Measurements from ENCODE around the gene SIRPD. TPM values are rescaled to one million over a fixed set of nuclear protein-coding genes. Genes with fewer than 3 reads are reported as not detected.

Gene SIRPD
- total and polyA plus RNA-seq, 5 donors from 2014 or later = 0.10 to 0.16 TPM; not detected in 3

DNA sequence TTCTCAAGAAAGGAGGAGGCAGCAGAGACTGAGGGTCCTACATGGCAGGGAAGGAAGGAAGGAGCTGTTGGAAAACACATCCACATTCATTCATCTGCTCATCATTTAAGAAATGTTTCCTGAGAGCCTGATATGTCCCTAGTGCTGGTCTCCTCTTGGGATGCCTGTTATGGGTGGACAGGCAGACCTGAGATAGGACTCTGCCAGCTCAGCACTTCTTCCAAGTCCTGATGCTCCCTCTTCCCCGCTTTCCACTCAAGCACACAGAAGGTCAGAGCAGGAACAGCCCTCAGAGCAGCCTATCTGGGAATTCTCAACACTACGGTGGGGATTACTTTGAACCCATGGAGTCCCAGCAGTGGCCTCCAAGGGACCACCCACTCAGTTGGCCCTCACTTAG lies 8.0 kb upstream of the SIRPD start:
- peaks cover 67% of the 10 kb centered on the region for H3K36me3 Mint-ChIP-seq
- no peaks in the 10 kb centered on the region for H3K27me3 Mint-ChIP-seq
- H3K27ac ChIP-seq (ENCODE audit: insufficient read depth, low read length, poor library complexity, severe bottlenecking) = no peak overlapping the region
- H3K4me3 ChIP-seq (ENCODE audit: low read depth, low read length) = no peak overlapping the region
- no peak overlapping the region for H3K4me3 Mint-ChIP-seq
- ATAC-seq (ENCODE audit: low read depth in 2 of 2) (no peak), DNase-seq (no peak)
- H3K9me3 Mint-ChIP-seq = peaks cover 0 to 3% (median 0%) of the 10 kb centered on the region in 7 donors
- no peaks in the 10 kb centered on the region for H3K27me3 ChIP-seq (ENCODE audit: control insufficient read depth, insufficient read depth, low read length)
- no peak overlapping the region for H3K27ac Mint-ChIP-seq
- H3K4me1 ChIP-seq (ENCODE audit: control insufficient read depth, insufficient read depth, low read length, poor library complexity, severe bottlenecking) = no peaks in the 10 kb centered on the region
- no peaks in the 10 kb centered on the region for H3K9me3 ChIP-seq (ENCODE audit: control insufficient read depth in 2 of 2, low read length in 2 of 2)
- H3K4me1 Mint-ChIP-seq = peaks cover 0 to 6% (median 0%) of the 10 kb centered on the region in 4 donors
- no peaks in the 10 kb centered on the region for H3K36me3 ChIP-seq (ENCODE audit: control insufficient read depth, insufficient read depth, low read length)

DNA sequence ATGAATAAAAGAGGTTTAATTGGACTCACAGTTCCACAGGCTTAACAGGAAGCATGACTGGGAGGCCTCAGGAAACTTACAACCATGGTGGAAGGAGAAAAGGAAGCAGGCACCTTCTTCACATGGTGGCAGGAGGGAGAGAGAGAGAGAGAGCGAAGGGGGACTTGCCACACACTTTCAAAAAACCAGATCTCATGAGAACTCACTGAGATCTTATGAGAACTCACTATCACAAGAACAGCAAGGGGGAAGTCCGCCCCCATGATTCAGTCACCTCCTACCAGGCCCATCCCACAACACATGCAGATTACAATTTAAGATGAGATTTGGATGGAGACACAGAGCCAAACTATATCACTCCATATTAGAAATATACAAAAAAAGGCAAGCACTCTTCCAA lies 6.1 kb upstream of the SIRPD start:
- no peak for DNase-seq
- peaks cover 0 to 10% (median 0%) of the 10 kb centered on the region in 4 donors for H3K4me1 Mint-ChIP-seq

DNA sequence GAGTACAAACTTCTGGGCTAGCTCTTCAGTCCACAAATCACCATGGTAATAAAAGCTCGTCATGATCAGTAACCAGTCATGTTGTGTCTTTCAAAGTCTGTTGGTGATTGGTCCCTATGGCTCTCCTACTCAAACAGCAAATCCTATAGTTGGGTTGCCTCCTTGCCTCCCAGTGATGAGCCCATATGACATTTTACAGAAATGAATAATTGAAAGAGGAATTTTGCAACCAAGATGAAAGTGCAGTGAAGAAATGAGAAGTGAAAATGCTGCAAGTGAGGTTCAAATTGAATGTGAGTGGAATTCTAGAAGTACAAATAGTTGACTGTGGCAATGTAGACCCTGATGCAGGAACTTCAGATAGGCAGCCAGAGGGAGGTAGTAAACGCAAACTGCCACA lies 5.1 kb upstream of the SIRPD start:
- H3K9me3 Mint-ChIP-seq = peaks cover 0 to 6% (median 2%) of the 10 kb centered on the region in 7 donors
- Histone ChIP-seq H3K36me3 (ENCODE audit: control insufficient read depth, insufficient read depth, low read length) (no peaks in the 10 kb centered on the region), H3K27ac (ENCODE audit: insufficient read depth, low read length, poor library complexity, severe bottlenecking) (no peak overlapping the region), H3K4me1 (ENCODE audit: control insufficient read depth, insufficient read depth, low read length, poor library complexity, severe bottlenecking) (no peaks in the 10 kb centered on the region), H3K4me3 (ENCODE audit: low read depth, low read length) (no peak overlapping the region), H3K27me3 (ENCODE audit: control insufficient read depth, insufficient read depth, low read length) (no peaks in the 10 kb centered on the region), H3K9me3 (ENCODE audit: control insufficient read depth in 2 of 2, low read length in 2 of 2) (no peaks in the 10 kb centered on the region)
- DNase-seq (no peak), ATAC-seq (ENCODE audit: low read depth in 2 of 2) (no peak)
- H3K27ac Mint-ChIP-seq = no peak overlapping the region
- H3K27me3 Mint-ChIP-seq = no peaks in the 10 kb centered on the region
- H3K4me3 Mint-ChIP-seq = no peak overlapping the region
- H3K4me1 Mint-ChIP-seq = peaks cover 0 to 10% (median 0%) of the 10 kb centered on the region in 4 donors
- peaks cover 52% of the 10 kb centered on the region for H3K36me3 Mint-ChIP-seq

More for the DNA sequence above, 6.1 kb upstream of the SIRPD start:
- Histone ChIP-seq H3K36me3 (ENCODE audit: control insufficient read depth, insufficient read depth, low read length) (no peaks in the 10 kb centered on the region), H3K4me1 (ENCODE audit: control insufficient read depth, insufficient read depth, low read length, poor library complexity, severe bottlenecking) (no peaks in the 10 kb centered on the region), H3K27ac (ENCODE audit: insufficient read depth, low read length, poor library complexity, severe bottlenecking) (no peak overlapping the region), H3K4me3 (ENCODE audit: low read depth, low read length) (no peak overlapping the region), H3K27me3 (ENCODE audit: control insufficient read depth, insufficient read depth, low read length) (no peaks in the 10 kb centered on the region), H3K9me3 (ENCODE audit: control insufficient read depth in 2 of 2, low read length in 2 of 2) (no peaks in the 10 kb centered on the region)
- Mint-ChIP-seq H3K9me3 (peaks cover 0 to 6% (median 2%) of the 10 kb centered on the region in 7 donors), H3K27ac (peak overlapping the region in 1 of 3 donors; percentile 70), H3K4me3 (no peak overlapping the region), H3K36me3 (peaks cover 61% of the 10 kb centered on the region), H3K27me3 (no peaks in the 10 kb centered on the region)
- no peak for ATAC-seq (ENCODE audit: low read depth in 2 of 2)

DNA sequence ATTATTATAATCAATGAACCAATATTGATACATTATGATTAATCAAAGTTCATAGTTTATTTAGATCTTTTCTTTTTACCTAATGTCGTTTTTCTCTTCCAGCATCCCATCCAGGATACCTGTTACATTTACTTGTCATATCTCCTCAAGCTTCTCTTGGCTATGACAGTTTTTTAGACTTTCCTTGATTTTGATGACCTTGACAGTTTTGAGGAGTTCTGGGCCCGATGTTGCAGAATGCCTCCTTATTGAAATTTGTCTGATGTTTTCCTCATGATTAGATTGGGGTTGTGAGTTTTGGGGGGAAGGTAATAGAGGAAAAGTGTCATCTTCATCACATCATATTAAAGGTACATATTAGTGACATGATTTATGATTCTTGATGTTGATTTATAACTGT lies 3.8 kb upstream of the SIRPD start:
- H3K4me1 Mint-ChIP-seq = peaks cover 1 to 10% (median 2%) of the 10 kb centered on the region in 4 donors
- no peak overlapping the region for H3K27ac Mint-ChIP-seq
- no peak overlapping the region for H3K4me3 Mint-ChIP-seq
- Histone ChIP-seq H3K4me3 (ENCODE audit: low read depth, low read length) (no peak overlapping the region), H3K36me3 (ENCODE audit: control insufficient read depth, insufficient read depth, low read length) (no peaks in the 10 kb centered on the region), H3K4me1 (ENCODE audit: control insufficient read depth, insufficient read depth, low read length, poor library complexity, severe bottlenecking) (no peaks in the 10 kb centered on the region), H3K9me3 (ENCODE audit: control insufficient read depth in 2 of 2, low read length in 2 of 2) (no peaks in the 10 kb centered on the region), H3K27ac (ENCODE audit: insufficient read depth, low read length, poor library complexity, severe bottlenecking) (no peak overlapping the region), H3K27me3 (ENCODE audit: control insufficient read depth, insufficient read depth, low read length) (no peaks in the 10 kb centered on the region)
- peaks cover 50% of the 10 kb centered on the region for H3K36me3 Mint-ChIP-seq
- DNase-seq (no peak), ATAC-seq (ENCODE audit: low read depth in 2 of 2) (no peak)
- H3K27me3 Mint-ChIP-seq = no peaks in the 10 kb centered on the region
- H3K9me3 Mint-ChIP-seq = peaks cover 0 to 6% (median 2%) of the 10 kb centered on the region in 7 donors

DNA sequence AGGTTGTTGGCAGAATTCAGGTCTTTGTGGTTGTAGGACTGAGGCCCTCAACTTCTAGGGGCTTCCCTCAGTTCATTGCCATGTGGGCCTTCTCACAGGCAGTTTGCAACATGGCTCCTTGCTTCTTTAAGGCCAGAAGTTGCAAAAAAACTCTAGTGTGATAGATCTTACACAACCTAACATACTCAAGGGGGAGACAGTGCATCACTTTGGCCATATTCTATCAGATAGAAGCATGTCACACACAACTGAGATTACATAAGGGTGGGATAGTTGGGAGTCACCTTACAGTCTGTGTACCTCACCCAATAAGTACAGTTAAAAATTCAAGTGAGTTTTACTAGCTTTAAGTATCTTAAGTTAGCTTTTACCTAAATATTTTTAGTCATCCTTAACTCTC lies 1.6 kb downstream of the SIRPD start:
- peaks cover 4 to 9% (median 7%) of the 10 kb centered on the region in 4 donors for H3K4me1 Mint-ChIP-seq
- H3K4me3 Mint-ChIP-seq = no peak overlapping the region
- peaks cover 20% of the 10 kb centered on the region for H3K36me3 Mint-ChIP-seq

DNA sequence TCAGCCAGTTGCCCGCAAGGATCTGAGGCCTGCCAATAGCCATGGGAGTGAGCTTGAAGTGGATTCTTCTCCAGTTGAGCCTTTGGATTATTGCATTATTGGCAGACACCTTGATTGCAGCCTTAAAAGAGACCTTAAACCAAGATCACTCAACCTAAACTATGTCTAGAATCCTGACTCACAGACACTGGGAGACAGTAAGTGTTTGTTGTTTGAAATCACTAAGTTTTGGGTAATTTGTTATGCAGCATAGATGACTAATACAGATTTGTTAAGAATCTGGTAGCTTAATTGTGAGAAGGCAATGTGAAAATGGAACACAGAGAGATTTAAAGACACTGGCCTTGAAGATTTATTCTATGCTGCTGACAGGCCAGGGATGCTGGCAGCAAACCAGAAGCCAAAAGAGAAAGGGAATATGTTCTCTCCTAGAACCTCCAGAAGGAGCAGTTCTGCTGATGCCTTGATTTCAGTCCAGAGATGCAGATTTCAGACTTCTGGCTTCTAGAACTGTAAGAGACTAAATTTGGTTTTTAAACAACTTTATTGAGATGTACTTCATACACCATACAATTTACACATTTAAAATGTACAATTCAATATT lies 17.6 kb downstream of the SIRPD start:
- no peak for DNase-seq
- H3K27me3 ChIP-seq (ENCODE audit: control insufficient read depth, insufficient read depth, low read length) = no peaks in the 10 kb centered on the region
- no peaks in the 10 kb centered on the region for H3K4me1 ChIP-seq (ENCODE audit: control insufficient read depth, insufficient read depth, low read length, poor library complexity, severe bottlenecking)
- H3K36me3 ChIP-seq (ENCODE audit: control insufficient read depth, insufficient read depth, low read length) = no peaks in the 10 kb centered on the region
- Mint-ChIP-seq H3K4me1 (peaks cover 0 to 13% (median 2%) of the 10 kb centered on the region in 4 donors), H3K27me3 (peaks cover 16% of the 10 kb centered on the region), H3K4me3 (no peak overlapping the region), H3K36me3 (no peaks in the 10 kb centered on the region), H3K27ac (no peak overlapping the region), H3K9me3 (peaks cover 0 to 14% (median 5%) of the 10 kb centered on the region in 7 donors)
- H3K27ac ChIP-seq (ENCODE audit: insufficient read depth, low read length, poor library complexity, severe bottlenecking) = no peak overlapping the region
- H3K4me3 ChIP-seq (ENCODE audit: low read depth, low read length) = no peak overlapping the region
- no peak for ATAC-seq (ENCODE audit: low read depth in 2 of 2)
- H3K9me3 ChIP-seq (ENCODE audit: control insufficient read depth in 2 of 2, low read length in 2 of 2) = no peaks in the 10 kb centered on the region

More for the DNA sequence above, 1.6 kb downstream of the SIRPD start:
- Histone ChIP-seq H3K27me3 (ENCODE audit: control insufficient read depth, insufficient read depth, low read length) (no peaks in the 10 kb centered on the region), H3K36me3 (ENCODE audit: control insufficient read depth, insufficient read depth, low read length) (no peaks in the 10 kb centered on the region), H3K4me3 (ENCODE audit: low read depth, low read length) (no peak overlapping the region), H3K27ac (ENCODE audit: insufficient read depth, low read length, poor library complexity, severe bottlenecking) (no peak overlapping the region), H3K9me3 (ENCODE audit: control insufficient read depth in 2 of 2, low read length in 2 of 2) (peaks cover 3 to 4% of the 10 kb centered on the region in 2 experiments), H3K4me1 (ENCODE audit: control insufficient read depth, insufficient read depth, low read length, poor library complexity, severe bottlenecking) (no peaks in the 10 kb centered on the region)
- DNase-seq (peak in 2 of 3 donors; percentile 31 to 46), ATAC-seq (ENCODE audit: low read depth in 2 of 2) (peak; percentile 40 to 59)
- Mint-ChIP-seq H3K27ac (no peak overlapping the region), H3K27me3 (peaks cover under 1% of the 10 kb centered on the region), H3K9me3 (peaks cover 0 to 5% (median 3%) of the 10 kb centered on the region in 7 donors)

DNA sequence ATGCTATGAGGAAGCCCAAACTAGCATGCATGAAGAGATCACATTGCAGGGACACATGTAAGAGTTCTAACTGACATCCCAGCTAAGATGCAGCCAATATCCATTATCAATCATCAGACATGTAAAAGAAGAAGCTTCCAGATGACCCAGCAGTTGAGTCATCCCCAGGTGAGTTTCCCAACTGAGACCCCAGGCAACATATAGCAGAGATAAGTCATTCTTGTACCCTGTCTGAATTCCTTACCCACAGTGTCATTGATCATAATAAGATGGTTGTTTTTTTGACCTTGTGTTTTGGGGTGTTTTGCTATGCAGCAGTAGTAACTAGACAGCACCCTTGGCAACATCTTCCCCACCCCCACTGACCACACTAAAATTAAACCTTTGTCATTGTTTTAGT lies 18.9 kb downstream of the SIRPD start:
- Mint-ChIP-seq H3K27ac (no peak overlapping the region), H3K4me1 (peaks cover 0 to 13% (median 2%) of the 10 kb centered on the region in 4 donors), H3K4me3 (no peak overlapping the region), H3K36me3 (no peaks in the 10 kb centered on the region), H3K27me3 (peaks cover 9% of the 10 kb centered on the region), H3K9me3 (peaks cover 0 to 12% (median 3%) of the 10 kb centered on the region in 7 donors)
- DNase-seq (no peak), ATAC-seq (ENCODE audit: low read depth in 2 of 2) (no peak)
- Histone ChIP-seq H3K36me3 (ENCODE audit: control insufficient read depth, insufficient read depth, low read length) (no peaks in the 10 kb centered on the region), H3K9me3 (ENCODE audit: control insufficient read depth in 2 of 2, low read length in 2 of 2) (no peaks in the 10 kb centered on the region), H3K27me3 (ENCODE audit: control insufficient read depth, insufficient read depth, low read length) (no peaks in the 10 kb centered on the region), H3K27ac (ENCODE audit: insufficient read depth, low read length, poor library complexity, severe bottlenecking) (no peak overlapping the region), H3K4me3 (ENCODE audit: low read depth, low read length) (no peak overlapping the region), H3K4me1 (ENCODE audit: control insufficient read depth, insufficient read depth, low read length, poor library complexity, severe bottlenecking) (no peaks in the 10 kb centered on the region)

DNA sequence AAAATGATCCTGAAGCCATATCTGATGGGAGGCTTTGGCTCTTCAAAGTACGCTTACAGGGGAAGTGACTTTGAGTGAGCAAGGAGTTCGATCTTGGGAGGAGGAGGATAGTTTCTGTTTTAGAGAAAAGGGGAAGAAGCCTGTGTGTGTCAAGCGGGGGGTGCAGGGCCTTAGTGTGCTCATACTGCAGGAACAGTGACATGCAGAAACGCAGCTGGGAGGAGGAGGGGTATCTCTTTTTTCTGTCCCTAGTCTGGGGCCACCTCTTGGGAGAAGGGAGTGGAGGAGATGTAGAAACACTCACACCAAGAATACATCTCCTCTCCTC lies 19.8 kb downstream of the SIRPD start:
- peaks cover 0 to 13% (median 2%) of the 10 kb centered on the region in 4 donors for H3K4me1 Mint-ChIP-seq
- no peaks in the 10 kb centered on the region for H3K36me3 ChIP-seq (ENCODE audit: control insufficient read depth, insufficient read depth, low read length)
- peaks cover 5% of the 10 kb centered on the region for H3K27me3 Mint-ChIP-seq
- no peaks in the 10 kb centered on the region for H3K36me3 Mint-ChIP-seq
- H3K27ac Mint-ChIP-seq = peak overlapping the region in 1 of 3 donors; percentile 32
- H3K4me3 ChIP-seq (ENCODE audit: low read depth, low read length) = no peak overlapping the region
- H3K4me1 ChIP-seq (ENCODE audit: control insufficient read depth, insufficient read depth, low read length, poor library complexity, severe bottlenecking) = no peaks in the 10 kb centered on the region
- no peaks in the 10 kb centered on the region for H3K27me3 ChIP-seq (ENCODE audit: control insufficient read depth, insufficient read depth, low read length)
- H3K9me3 Mint-ChIP-seq = peaks cover 0 to 8% (median 3%) of the 10 kb centered on the region in 7 donors
- DNase-seq (no peak), ATAC-seq (ENCODE audit: low read depth in 2 of 2) (peak in 1 of 2 donors; percentile 28)
- no peak overlapping the region for H3K27ac ChIP-seq (ENCODE audit: insufficient read depth, low read length, poor library complexity, severe bottlenecking)
- H3K4me3 Mint-ChIP-seq = no peak overlapping the region
- H3K9me3 ChIP-seq (ENCODE audit: control insufficient read depth in 2 of 2, low read length in 2 of 2) = no peaks in the 10 kb centered on the region

Data from CD4-positive, CD25-positive, alpha-beta regulatory T cell (primary cell).